SH-SY5Y (cell line): ENCODE results near the gene NNMT.

ENCODE experiments used
- GATA2 ChIP-seq: IDR thresholded peaks from 2 replicates; pipeline ENCODE4 v1.6.1; 2011; ENCODE audit warnings: mild to moderate bottlenecking, low read depth, low read length
- GATA3 ChIP-seq: IDR thresholded peaks from 2 replicates; pipeline ENCODE4 v1.6.1; 2011; ENCODE audit warnings: low read depth, mild to moderate bottlenecking, low read length, moderate library complexity

DNA sequence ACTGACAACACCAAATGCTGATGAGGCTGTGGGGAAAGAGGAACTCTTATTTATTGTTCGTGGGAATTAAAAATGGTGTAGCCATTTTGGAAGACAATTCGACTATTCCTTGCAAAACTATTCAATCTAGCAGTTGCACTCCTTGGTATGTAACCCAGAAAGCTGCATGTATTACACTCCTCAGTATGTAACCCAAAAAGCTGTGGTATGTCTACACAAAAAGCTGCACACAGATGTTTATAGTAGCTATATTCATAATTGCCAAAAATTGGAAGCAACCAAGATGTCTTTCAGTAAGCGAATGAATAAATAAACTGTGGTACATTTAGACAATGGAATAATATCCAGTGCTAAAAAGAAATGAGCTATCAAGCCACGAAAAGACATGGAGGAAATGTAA, 4.9 kb downstream of the NNMT start:
- TF ChIP-seq GATA2 (no peak), GATA3 (no peak)
